GM12878 (cell line): ENCODE results near the gene ZNG1B.
"Not testable (repeated sequence)": the region's sequence is repeated elsewhere in the genome, so short reads cannot be mapped to it uniquely, and the experiment has no call there.

ENCODE experiments used
- CHD2 ChIP-seq: IDR thresholded peaks from 2 replicates; pipeline ENCODE4 v1.6.1; 2011; ENCODE audit warnings: low read depth, low read length, improper control_type of control experiment, borderline replicate concordance
- CTCF ChIP-seq, 3 experiments: IDR thresholded peaks in 2 of 3; conservative IDR thresholded peaks in 1 of 3; 2 replicates each; pipeline ENCODE4 v1.5.1; 2011; ENCODE audit warnings: low read depth in 3 of 3, low read length in 3 of 3, mild to moderate bottlenecking in 3 of 3, control low read depth in 2 of 3, moderate library complexity in 2 of 3, inconsistent platforms in 1 of 3, mixed read lengths in 1 of 3; ENCODE audit not compliant: control insufficient read depth in 2 of 3, insufficient read depth in 1 of 3; ENCODE audit errors: extremely low read depth in 1 of 3
- SRF ChIP-seq, 2 experiments: IDR thresholded peaks; 2 replicates each; pipeline ENCODE4 v1.6.1; 2011; ENCODE audit warnings: low read depth in 2 of 2, low read length in 2 of 2, mild to moderate bottlenecking in 1 of 2, moderate library complexity in 1 of 2
- ZNF207 ChIP-seq: fragments of 450-650 bp; IDR thresholded peaks from 2 replicates; pipeline ENCODE4 v1.6.1; 2014; ENCODE audit warnings: antibody characterized with exemption, mild to moderate bottlenecking, borderline replicate concordance

GRCh38 chr2:113515457-113515856 is 78.0 kb downstream of the ZNG1B start:
- not testable (repeated sequence) for TF ChIP-seq CHD2; CTCF (IDR thresholded peaks at IDR 0.05 in 2 of 3, conservative IDR thresholded peaks at IDR 0.05 in 1 of 3; ENCODE audit: control insufficient read depth in 2 of 3, extremely low read depth in 1 of 3, insufficient read depth in 1 of 3, low read depth in 3 of 3, low read length in 3 of 3); SRF (IDR thresholded peaks at IDR 0.05; ENCODE audit: low read depth in 2 of 2, low read length in 2 of 2); ZNF207
